HEK293 (cell line): ENCODE results near the gene CELF4.

Experiments
- CTCF ChIA-PET: fragments of 350-600 bp; formaldehyde crosslinking; extraction: SDS; loops from one replicate; lab custom pipeline; 2021; ENCODE audit warnings: antibody characterized with exemption; lab: Yijun Ruan, JAX
- POLR2A ChIA-PET: fragments of 300-600 bp; formaldehyde crosslinking; extraction: SDS; loops from one replicate; lab custom pipeline; 2020; ENCODE audit warnings: antibody characterized with exemption, inconsistent platforms; lab: Yijun Ruan, JAX
- H3K27ac ChIP-seq: fragments of 200-500 bp; sonication (Bioruptor generic); 2 replicates; pipeline ENCODE4 v1.5.1; 2014; ENCODE audit warnings: low read depth, low read length, control low read depth, inconsistent platforms; ENCODE audit errors: extremely low read depth
- H3K36me3 ChIP-seq, 2 experiments: fragments of 200-500 bp in 1 of 2; sonication (Bioruptor generic) in 1 of 2; 1 replicate in 1 of 2; 2 replicates in 1 of 2; pipeline ENCODE4 v1.5.1; 2014 to 2017; ENCODE audit warnings: inconsistent platforms in 2 of 2, low read length in 2 of 2; ENCODE audit not compliant: control insufficient read depth in 2 of 2, insufficient read depth in 1 of 2
- H3K4me1 ChIP-seq: fragments of 200-500 bp; sonication (Bioruptor generic); 2 replicates; pipeline ENCODE4 v1.5.1; 2014; ENCODE audit warnings: mild to moderate bottlenecking, low read length, inconsistent platforms; ENCODE audit not compliant: control insufficient read depth, insufficient read depth
- H3K4me3 ChIP-seq: 2 replicates; pipeline ENCODE4 v1.5.1; 2011; ENCODE audit warnings: low read depth, mild to moderate bottlenecking, control low read depth, low read length, moderate library complexity
- H3K9me3 ChIP-seq: fragments of 200-500 bp; sonication (Bioruptor generic); 2 replicates; pipeline ENCODE4 v1.5.1; 2014; ENCODE audit warnings: low read depth, low read length, inconsistent platforms; ENCODE audit not compliant: control insufficient read depth, insufficient read depth
- BCL11B ChIP-seq: fragments of 450-650 bp; formaldehyde crosslinking; IDR thresholded peaks from 2 replicates; pipeline ENCODE4 v1.5.1; 2016; ENCODE audit warnings: low read depth, missing biosample characterization, missing genetic modification characterization
- FEZF1 ChIP-seq: fragments of 450-650 bp; formaldehyde crosslinking; IDR thresholded peaks from 2 replicates; pipeline ENCODE4 v1.5.1; 2016; ENCODE audit warnings: missing biosample characterization, missing genetic modification characterization
- GLI2 ChIP-seq: fragments of 450-650 bp; formaldehyde crosslinking; IDR thresholded peaks from 2 replicates; pipeline ENCODE4; 2017; ENCODE audit warnings: missing biosample characterization, missing genetic modification characterization, low read depth, borderline replicate concordance
- KLF16 ChIP-seq: fragments of 450-650 bp; formaldehyde crosslinking; IDR thresholded peaks from 2 replicates; pipeline ENCODE4 v1.5.1; 2017; ENCODE audit warnings: missing biosample characterization, missing genetic modification characterization
- SETDB1 ChIP-seq: IDR thresholded peaks from one replicate; pipeline ENCODE4 v1.6.1; 2017; ENCODE audit warnings: mild to moderate bottlenecking, low read length, moderate library complexity, mixed read lengths; ENCODE audit not compliant: insufficient read length
- TCF7L2 ChIP-seq: IDR thresholded peaks from 2 replicates; pipeline ENCODE4 v1.6.1; 2011; ENCODE audit warnings: low read depth, mild to moderate bottlenecking, inconsistent platforms, low read length, moderate library complexity, borderline replicate concordance
- ZBTB7A ChIP-seq: fragments of 450-650 bp; formaldehyde crosslinking; IDR thresholded peaks from 2 replicates; pipeline ENCODE4 v1.5.1; 2016; ENCODE audit warnings: low read depth, missing biosample characterization, missing genetic modification characterization
- ZNF169 ChIP-seq: fragments of 450-650 bp; formaldehyde crosslinking; IDR thresholded peaks from 2 replicates; pipeline ENCODE4 v1.5.1; 2016; ENCODE audit warnings: missing biosample characterization, missing genetic modification characterization
- ZNF2 ChIP-seq: fragments of 450-650 bp; formaldehyde crosslinking; IDR thresholded peaks from 2 replicates; pipeline ENCODE4 v1.5.1; 2016; ENCODE audit warnings: missing biosample characterization, missing genetic modification characterization
- ZNF48 ChIP-seq: fragments of 450-650 bp; formaldehyde crosslinking; IDR thresholded peaks from 2 replicates; pipeline ENCODE4 v1.5.1; 2016; ENCODE audit warnings: missing biosample characterization, missing genetic modification characterization
- ZNF510 ChIP-seq: fragments of 450-650 bp; formaldehyde crosslinking; IDR thresholded peaks from 2 replicates; pipeline ENCODE4 v1.5.1; 2018; ENCODE audit warnings: mild to moderate bottlenecking, missing genetic modification characterization, missing biosample characterization; ENCODE audit not compliant: insufficient replicate concordance
- ZNF513 ChIP-seq: fragments of 450-650 bp; IDR thresholded peaks from 2 replicates; pipeline ENCODE4 v1.5.1; 2018; ENCODE audit warnings: missing biosample characterization, missing genetic modification characterization
- ZNF518A ChIP-seq: fragments of 450-650 bp; formaldehyde crosslinking; conservative IDR thresholded peaks from 2 replicates; pipeline ENCODE4 v1.5.1; 2016; ENCODE audit warnings: low read depth, missing biosample characterization, missing genetic modification characterization
- ZNF530 ChIP-seq: fragments of 450-650 bp; formaldehyde crosslinking; IDR thresholded peaks from 2 replicates; pipeline ENCODE4 v1.5.1; 2016; ENCODE audit warnings: low read depth, missing biosample characterization, missing genetic modification characterization
- ZNF596 ChIP-seq: fragments of 450-650 bp; IDR thresholded peaks from 2 replicates; pipeline ENCODE4 v1.5.0; 2018; ENCODE audit warnings: missing biosample characterization, mild to moderate bottlenecking, missing genetic modification characterization, moderate library complexity
- ZNF654 ChIP-seq: fragments of 450-650 bp; formaldehyde crosslinking; IDR thresholded peaks from 2 replicates; pipeline ENCODE4 v1.5.1; 2016; ENCODE audit warnings: low read depth, missing biosample characterization, missing genetic modification characterization
- ZNF701 ChIP-seq: fragments of 450-650 bp; formaldehyde crosslinking; IDR thresholded peaks from 2 replicates; pipeline ENCODE4 v1.5.1; 2016; ENCODE audit warnings: missing biosample characterization, missing genetic modification characterization
- ZNF843 ChIP-seq: fragments of 450-650 bp; formaldehyde crosslinking; IDR thresholded peaks from 2 replicates; pipeline ENCODE4 v1.5.1; 2016; ENCODE audit warnings: missing biosample characterization, missing genetic modification characterization
- ZXDB ChIP-seq: fragments of 450-650 bp; formaldehyde crosslinking; IDR thresholded peaks from 2 replicates; pipeline ENCODE4 v1.5.1; 2016; ENCODE audit warnings: missing biosample characterization, missing genetic modification characterization
- TF ChIP-seq, protein P1 (sequence below): IDR thresholded peaks from 2 replicates; pipeline ENCODE4 v1.6.1; 2011; ENCODE audit warnings: mild to moderate bottlenecking, low read depth, low read length, borderline replicate concordance
- TF ChIP-seq, protein P2 (sequence below): fragments of 450-650 bp; formaldehyde crosslinking; IDR thresholded peaks from 2 replicates; pipeline ENCODE4 v1.5.1; 2017; ENCODE audit warnings: missing biosample characterization, missing genetic modification characterization
- TF ChIP-seq, protein P3 (sequence below): fragments of 450-650 bp; formaldehyde crosslinking; IDR thresholded peaks from 2 replicates; pipeline ENCODE4 v1.5.1; 2017; ENCODE audit warnings: missing biosample characterization, missing genetic modification characterization

Gene CELF4

DNA sequence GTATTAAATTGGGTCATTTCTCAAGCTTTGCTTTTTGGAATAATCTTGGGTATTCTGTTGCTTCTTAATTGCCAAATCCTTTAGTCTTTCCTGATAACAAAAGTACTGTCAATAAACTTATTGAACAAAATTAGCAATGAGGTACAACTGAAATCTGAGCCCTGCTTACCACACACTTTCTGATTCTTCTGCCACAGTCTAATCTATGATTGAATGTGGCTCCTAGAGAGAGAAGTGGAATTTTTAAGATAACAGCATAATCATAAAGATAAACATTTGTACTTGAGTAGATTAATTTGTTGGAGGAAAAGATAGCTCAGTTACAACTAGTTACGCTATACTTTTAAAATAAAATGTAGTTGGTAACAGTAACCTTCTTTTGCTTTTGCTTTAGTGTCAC, 354.8 kb downstream of the CELF4 start:
- Histone ChIP-seq H3K4me3 (no peak overlapping the region), H3K36me3 (no peaks in the 10 kb centered on the region), H3K9me3 (no peaks in the 10 kb centered on the region), H3K4me1 (no peaks in the 10 kb centered on the region), H3K27ac (no peak overlapping the region)
- ChIA-PET POLR2A (no interaction called here), CTCF (interaction anchor here (1.0 kb wide), 1 partner anchor 29 kb away, joined by 3 read pairs; no protein-coding TSS in a partner anchor)
- peak; percentile 63; the same call in 1 of the 2 replicates for TF ChIP-seq BCL11B (tag by site-specific recombination)
- no peak for TF ChIP-seq ZNF701 (tag by site-specific recombination)
- peak; percentile 76 for TF ChIP-seq ZNF843 (tag by site-specific recombination)
- TF ChIP-seq ZNF654 (tag by site-specific recombination): no peak
- TF ChIP-seq ZXDB (tag by site-specific recombination): 0 out of 2 replicates have a peak, but pooled peaks have one; percentile 16
- TF ChIP-seq, protein P1, sequence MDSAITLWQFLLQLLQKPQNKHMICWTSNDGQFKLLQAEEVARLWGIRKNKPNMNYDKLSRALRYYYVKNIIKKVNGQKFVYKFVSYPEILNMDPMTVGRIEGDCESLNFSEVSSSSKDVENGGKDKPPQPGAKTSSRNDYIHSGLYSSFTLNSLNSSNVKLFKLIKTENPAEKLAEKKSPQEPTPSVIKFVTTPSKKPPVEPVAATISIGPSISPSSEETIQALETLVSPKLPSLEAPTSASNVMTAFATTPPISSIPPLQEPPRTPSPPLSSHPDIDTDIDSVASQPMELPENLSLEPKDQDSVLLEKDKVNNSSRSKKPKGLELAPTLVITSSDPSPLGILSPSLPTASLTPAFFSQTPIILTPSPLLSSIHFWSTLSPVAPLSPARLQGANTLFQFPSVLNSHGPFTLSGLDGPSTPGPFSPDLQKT: no peak
- TF ChIP-seq ZNF530 (tag by site-specific recombination): no peak
- peak; percentile 54; the same call in 1 of the 2 replicates for TF ChIP-seq FEZF1 (tag by site-specific recombination)
- peak; percentile 89 for TF ChIP-seq TCF7L2

GRCh38 chr18:37207343-37207742, 358.3 kb downstream of the CELF4 start:
- Histone ChIP-seq H3K36me3 (no peaks in the 10 kb centered on the region), H3K27ac (no peak overlapping the region), H3K4me1 (no peaks in the 10 kb centered on the region), H3K9me3 (no peaks in the 10 kb centered on the region), H3K4me3 (no peak overlapping the region)
- TF ChIP-seq ZNF169 (tag by site-specific recombination) (no peak), ZNF513 (tag by site-specific recombination) (no peak), SETDB1 (no peak), ZBTB7A (tag by site-specific recombination) (no peak), ZNF510 (tag by site-specific recombination) (no peak), ZNF48 (tag by site-specific recombination) (no peak), ZNF2 (no peak), ZNF596 (no peak)
- TF ChIP-seq, protein P2, sequence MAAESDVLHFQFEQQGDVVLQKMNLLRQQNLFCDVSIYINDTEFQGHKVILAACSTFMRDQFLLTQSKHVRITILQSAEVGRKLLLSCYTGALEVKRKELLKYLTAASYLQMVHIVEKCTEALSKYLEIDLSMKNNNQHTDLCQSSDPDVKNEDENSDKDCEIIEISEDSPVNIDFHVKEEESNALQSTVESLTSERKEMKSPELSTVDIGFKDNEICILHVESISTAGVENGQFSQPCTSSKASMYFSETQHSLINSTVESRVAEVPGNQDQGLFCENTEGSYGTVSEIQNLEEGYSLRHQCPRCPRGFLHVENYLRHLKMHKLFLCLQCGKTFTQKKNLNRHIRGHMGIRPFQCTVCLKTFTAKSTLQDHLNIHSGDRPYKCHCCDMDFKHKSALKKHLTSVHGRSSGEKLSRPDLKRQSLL (tag by site-specific recombination): no peak
- POLR2A ChIA-PET: no interaction called here
- CTCF ChIA-PET: interaction anchor here (0.6 kb wide), 1 partner anchor 26 kb away, joined by 3 read pairs; no protein-coding TSS in a partner anchor

DNA sequence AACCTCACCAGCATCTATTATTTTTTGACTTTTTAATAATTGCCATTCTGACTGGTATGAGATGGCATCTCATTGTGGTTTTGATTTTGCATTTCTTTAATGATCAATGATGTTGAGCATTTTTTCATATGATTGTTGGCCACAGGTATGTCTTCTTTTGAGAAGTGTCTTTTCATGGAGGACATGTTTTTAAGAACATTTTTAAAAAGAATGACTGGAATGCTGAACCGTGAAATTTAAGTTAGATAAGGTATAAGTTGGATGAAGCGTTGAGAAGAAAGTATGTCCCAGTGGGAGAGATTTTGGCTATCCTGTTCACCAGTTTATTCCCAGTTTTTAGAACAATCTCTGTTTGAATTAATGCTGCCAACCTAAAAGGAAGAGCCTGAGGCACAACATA, 365.9 kb downstream of the CELF4 start:
- Histone ChIP-seq H3K9me3 (no peaks in the 10 kb centered on the region), H3K27ac (no peak overlapping the region), H3K36me3 (no peaks in the 10 kb centered on the region), H3K4me3 (no peak overlapping the region), H3K4me1 (no peaks in the 10 kb centered on the region)
- ChIA-PET CTCF (interaction anchor here (0.6 kb wide), 1 partner anchor 526 kb away, joined by 5 read pairs; no protein-coding TSS in a partner anchor), POLR2A (no interaction called here)
- no peak for TF ChIP-seq GLI2 (tag by site-specific recombination)
- TF ChIP-seq KLF16 (tag by site-specific recombination): no peak
- TF ChIP-seq, protein P3, sequence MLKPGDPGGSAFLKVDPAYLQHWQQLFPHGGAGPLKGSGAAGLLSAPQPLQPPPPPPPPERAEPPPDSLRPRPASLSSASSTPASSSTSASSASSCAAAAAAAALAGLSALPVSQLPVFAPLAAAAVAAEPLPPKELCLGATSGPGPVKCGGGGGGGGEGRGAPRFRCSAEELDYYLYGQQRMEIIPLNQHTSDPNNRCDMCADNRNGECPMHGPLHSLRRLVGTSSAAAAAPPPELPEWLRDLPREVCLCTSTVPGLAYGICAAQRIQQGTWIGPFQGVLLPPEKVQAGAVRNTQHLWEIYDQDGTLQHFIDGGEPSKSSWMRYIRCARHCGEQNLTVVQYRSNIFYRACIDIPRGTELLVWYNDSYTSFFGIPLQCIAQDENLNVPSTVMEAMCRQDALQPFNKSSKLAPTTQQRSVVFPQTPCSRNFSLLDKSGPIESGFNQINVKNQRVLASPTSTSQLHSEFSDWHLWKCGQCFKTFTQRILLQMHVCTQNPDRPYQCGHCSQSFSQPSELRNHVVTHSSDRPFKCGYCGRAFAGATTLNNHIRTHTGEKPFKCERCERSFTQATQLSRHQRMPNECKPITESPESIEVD: no peak
- no peak for TF ChIP-seq ZNF518A (tag by site-specific recombination)
